ENCODE data around the gene FOXM1.

Gene FOXM1

DNA sequence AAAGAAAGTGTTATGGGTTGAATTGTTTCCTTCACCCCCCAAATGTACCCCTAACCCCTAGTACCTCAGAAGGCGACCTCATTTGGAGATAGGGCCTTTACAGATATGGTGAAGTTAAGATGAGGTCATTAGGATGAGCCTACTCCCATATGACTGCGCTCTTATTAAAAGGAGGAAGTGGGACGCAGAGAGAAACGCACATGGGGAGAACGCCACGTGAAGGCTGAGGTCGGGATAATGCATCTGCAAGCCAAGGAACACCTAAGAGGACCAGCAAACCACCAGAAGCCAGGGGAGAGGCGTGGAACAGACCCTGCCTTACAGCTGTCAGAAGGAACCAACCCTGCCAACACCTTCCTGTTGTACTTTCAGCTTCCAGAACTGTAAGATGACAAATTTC is 40.4 kb downstream of the FOXM1 start:
- no peak for DNase-seq (ENCODE audit: low read depth)

DNA sequence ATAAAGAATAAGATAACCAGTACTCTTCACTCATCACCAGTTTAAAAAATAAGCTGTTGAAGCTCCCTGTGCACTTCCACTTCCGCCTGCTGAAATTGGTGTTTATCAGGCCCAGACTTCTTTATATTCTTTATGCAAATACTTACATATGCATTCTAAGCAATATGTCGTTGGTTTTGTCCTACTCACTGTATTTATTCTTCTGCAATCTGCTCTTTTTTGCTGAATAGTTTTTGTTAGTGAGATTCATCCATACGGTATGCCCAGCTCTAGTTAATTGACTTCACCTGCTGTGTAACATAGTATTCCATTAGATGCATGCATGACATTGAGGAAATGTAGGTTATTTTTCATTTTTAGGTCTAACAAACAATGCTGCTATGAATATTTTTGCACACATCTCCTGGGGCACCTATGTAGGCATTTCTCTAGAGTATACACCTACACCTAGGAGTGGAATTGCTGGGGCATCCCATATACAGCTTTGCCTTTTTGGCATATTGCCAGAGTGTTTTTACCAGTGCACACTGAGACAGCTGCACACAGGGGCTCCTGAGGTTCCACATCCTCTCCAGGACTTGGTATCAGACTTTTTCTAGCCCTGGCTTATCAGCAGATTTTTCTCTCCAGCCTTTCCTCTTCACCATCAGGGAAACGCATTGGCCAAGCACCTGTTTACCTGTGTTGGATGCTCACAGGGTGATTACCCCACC is 41.1 kb downstream of the FOXM1 start:
- DNase-seq (ENCODE audit: low read depth) = no peak

DNA sequence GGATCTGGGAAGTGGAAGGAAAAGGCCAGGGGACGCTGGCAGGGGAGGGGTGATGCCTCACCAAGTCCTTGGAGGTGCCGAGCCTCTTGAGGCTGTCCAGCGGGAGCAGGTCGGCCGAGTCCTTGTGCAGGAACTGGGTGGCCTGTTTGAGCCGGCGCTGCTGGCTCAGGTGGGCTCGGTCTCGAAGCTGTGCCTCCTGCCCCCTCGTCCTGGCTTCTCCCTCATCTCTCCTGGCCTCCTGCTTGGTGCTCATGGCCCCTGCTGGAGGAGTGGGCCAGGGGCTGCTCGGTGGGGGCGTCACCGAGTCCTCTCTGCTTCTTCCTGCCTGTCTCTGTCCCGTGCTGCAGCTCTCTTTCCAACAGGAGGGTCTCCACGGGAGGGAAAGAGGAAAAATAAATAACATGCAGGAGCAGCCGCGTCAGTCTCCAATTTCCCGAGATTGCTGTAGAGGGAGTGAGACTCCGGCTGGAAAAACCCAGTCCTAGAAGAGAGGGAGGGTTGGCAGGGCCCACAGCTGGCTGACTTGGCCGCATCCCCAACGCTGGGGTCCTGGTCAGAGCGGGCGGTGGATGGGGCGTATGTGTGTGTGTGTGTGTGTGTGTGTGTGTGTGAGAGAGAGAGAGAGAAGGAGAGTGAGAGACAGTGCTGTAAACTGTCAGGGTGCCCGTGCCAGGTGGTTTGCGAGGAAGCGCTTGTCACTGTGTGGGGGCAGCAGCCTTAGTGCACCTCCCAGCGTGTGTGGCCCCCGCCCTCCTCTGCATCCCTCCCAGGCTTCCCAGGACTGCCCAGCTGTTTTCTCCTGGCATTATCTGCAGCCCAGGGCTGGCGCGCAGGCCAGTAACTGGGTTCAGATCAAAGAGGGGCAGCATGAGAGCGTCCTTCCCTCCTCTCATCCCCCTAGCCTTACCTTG is 42.1 kb downstream of the FOXM1 start, which contains the start of gene NRIP2:
NRIP2 (minus strand) TSS at position 455 of the 911 bp plus-strand sequence; CDS start at position 403, 52 bp downstream.
- no peak for DNase-seq (ENCODE audit: low read depth)

DNA sequence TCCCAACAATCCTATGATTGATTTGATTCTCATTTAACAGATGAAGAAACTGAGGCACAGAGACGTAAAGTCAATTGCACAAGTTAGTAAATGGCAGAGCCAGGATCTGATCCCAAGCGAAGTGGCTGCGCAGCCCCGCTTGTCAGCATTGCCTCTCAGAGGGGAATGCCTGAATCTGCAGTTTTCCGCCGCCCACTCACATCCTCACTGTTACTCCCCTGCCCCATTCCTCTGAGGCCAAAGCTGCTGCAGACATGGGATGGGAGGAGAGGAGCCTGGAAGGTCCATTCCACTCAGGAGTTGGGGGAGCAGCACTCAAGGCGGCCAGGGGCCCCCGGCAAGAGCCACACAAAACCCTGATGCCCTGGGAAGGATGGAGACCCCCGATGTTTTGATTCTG is 43.2 kb downstream of the FOXM1 start:
- no peak for DNase-seq (ENCODE audit: low read depth)

DNA sequence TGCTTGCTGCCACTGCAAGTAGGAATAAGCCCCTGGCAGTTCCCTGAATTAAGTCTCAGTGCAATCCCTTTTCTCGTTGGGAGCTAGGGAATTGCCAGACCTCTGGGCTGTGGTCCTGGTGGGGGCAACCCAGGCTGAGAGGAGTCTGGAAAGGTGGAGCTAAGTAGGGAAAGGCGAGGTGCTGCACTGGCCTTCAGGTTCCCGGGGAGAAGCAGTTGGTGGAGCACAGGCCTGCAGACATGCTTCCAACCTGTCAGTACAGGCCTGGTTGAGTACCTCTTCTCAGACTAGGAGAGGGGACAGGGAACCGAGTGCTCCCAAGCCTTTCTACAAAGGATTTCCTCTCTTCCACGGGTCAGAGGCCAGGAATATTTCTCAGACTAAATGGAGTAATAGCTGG is 43.6 kb downstream of the FOXM1 start:
- no peak for DNase-seq (ENCODE audit: low read depth)

DNA sequence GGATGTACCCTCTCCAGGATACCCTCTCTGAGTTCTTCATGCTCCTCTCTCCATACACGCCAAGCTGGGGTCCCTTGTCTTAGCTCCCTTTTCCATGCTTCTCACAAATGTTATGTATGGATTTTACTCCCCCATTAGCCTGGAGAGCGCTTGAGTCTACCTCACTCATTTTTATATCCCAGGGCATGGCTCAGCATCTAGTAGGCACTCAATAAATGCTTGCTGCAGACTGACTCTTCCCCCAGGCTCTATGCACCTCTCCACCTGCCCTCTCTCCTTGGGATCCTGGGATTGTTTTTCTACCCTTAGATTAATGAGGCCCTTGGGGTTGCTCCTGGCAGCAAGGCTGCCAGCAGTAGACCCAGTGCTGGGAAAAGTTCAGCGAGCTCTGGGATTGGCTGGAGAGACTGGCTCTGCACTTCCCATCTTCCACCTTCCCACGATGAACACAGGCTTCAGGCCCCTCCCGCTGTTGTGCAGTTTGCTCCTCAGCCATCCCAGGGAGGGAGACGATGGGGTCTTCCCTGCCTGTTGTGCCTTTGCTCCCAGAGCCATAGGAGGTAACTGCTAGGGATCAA is 44.3 kb downstream of the FOXM1 start:
- DNase-seq (ENCODE audit: low read depth) = no peak

DNA sequence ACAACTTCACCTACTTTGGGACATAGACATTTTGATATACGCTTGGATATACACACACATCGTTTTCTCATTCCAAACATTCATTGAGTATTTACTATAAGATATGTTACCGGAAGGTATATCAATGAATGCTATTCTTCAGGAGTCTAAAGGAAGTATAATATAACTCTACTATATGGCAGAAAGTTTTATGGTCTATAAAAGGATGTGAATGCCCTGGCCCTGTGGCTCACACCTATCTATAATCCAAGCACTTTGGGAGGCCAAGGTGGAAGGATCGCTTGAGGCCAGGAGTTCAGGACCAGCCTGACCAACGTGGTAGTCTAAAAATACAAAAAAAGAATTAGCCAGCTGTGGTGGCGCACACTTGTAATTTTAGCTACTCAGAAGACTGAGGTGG is 47.7 kb downstream of the FOXM1 start:
- DNase-seq (ENCODE audit: low read depth) = no peak

DNA sequence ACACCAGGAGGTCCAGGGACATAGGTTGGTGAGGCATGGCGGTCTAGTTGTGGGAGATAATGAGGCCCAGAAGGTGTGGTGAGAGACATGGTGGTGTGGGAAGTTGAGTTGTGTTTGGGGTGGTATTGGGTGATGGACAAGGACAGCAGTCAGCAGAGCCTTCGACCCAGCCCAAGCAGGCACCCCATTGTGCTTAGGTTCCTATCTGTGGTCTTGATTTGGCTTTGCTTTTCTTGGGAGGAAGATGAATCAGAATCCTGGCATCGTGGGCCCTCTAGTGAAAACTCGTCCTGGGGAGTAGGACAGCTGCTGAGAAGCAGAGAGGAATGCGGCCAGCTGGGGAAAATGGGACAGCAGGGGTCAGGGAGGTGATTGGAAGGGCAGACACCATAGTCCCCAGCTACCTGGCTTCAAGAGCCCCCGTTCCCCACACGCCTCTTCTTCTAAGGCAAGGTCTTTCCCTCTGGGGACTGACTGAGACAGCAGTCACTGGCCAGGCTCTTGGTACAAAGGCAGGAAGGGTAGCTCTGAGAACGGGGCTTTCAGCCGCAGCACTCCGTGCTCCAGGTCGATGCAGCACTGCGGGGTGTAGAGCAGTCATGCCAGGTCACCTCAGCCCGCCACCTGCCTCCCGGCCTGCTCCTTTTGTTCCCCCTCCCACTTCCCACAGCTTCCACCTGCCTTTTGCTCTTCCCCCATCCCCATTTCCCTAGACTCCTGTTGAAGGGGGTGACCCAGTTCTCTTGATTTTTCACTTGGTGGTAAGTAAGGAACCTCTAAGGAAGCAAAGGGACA is 50.1 kb downstream of the FOXM1 start:
- DNase-seq (ENCODE audit: low read depth) = no peak

DNA sequence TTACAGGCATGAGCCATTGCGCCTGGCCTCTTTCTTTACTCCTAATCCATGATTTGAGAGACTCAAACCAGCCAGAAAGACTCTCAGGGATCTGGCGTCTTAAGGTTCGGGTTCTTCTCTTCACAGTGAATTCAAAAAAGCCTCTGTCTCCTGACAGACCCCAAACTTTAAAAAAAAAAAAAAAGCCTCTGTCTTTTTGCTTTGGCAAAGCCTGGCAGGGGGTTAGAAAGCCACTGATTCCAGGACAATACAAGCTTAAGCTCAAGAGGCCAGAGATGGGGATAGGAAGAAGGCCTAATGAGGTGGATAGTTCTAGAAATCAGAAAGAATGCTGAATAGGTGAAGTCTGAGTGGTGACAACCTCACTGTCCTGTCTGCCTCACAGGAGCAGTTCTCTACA is 50.9 kb downstream of the FOXM1 start:
- DNase-seq (ENCODE audit: low read depth) = no peak

DNA sequence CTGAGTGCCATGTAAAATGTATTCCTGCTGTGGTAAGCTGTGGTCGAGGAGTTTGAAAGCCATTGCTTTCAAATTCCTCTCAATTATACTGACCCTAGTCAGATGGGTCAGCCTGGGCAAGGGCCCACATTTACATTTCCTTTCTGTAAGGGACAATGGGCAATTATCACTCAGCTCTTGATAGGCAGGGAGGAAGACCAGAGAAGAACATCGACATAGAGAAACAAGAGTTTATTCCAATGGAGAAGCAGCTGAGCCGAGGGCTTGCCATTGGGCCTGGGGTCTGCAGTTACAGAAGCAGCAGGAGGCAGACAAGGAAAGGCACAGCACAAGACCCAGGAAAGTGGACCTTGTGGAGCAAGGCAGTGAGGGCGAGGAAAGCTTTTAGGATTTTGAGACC is 51.8 kb downstream of the FOXM1 start:
- DNase-seq (ENCODE audit: low read depth) = no peak

DNA sequence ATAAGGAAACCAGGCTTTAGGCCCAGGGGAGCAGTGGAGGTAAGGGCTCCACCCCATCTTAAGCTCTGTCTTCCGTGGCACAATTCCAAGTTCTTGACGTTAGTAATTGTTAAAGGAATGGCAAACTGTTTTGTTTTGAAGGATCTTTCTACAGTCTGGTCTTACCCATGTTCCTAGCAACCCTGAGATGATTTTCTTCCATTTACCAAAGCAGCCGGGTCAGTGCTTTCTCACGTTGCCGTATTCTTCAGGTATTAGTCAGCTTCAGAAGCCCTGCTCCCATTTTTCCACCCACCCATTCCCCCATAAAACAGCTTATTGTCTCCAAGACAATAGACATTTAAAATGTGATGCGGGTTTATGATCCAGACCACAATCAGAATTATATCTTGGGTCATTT is 52.4 kb downstream of the FOXM1 start:
- no peak for DNase-seq (ENCODE audit: low read depth)

DNA sequence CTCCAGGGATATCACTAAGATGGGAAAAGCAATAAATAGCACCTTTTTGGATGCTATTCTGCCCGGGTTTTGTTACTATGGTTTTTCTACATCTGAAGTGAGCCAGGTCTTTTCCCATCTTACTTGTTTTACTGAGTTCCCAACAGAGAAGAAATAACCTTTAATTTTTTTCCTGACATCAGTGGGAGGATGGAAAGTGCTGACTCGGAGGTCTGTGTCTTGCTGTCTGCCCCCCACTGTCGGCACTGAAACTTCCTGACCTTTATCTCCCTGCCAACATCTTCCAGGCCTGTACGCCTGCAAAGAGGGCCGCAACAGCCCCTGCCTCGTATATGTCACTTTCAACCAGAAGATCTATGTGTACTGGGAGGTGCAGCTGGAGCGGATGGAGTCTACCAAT is 53.5 kb downstream of the FOXM1 start:
- no peak for DNase-seq (ENCODE audit: low read depth)

DNA sequence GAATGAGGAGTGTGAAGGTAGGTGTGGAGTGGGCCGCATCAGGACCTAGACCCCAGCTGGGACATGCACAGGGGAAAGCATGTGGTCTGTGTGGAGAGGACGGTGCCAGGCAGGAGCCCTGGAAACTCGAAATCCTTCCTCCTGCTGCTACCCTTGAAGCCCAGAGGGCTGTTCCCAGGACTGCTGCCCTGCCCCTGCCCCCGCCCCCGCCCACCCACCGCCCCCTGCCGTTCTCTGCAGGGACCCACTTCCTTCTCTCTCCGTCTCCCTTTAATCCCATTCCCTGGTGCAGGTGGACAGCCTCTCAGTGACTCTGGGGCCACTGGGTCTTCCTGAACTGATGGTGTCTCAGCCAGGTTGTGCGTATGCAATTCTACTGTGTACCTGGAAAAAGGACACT is 56.5 kb downstream of the FOXM1 start:
- no peak for DNase-seq (ENCODE audit: low read depth)

DNA sequence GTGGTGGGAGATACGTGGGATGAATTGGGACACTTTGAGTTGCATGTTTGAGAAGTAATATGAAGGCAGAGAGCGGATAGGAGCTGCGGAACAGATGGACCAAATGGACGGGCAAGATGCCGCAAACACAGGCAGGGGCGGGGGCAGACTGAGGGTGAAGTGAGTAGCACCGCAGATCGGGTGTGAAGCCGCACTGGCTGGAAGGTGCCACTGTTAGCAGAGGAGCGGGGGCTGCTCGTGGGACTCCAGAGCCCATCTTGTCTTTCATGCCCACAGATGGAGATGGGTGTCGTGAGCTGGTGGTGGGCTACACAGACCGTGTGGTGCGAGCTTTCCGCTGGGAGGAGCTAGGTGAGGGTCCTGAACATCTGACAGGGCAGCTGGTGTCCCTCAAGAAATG is 57.2 kb downstream of the FOXM1 start:
- DNase-seq (ENCODE audit: low read depth) = no peak

DNA sequence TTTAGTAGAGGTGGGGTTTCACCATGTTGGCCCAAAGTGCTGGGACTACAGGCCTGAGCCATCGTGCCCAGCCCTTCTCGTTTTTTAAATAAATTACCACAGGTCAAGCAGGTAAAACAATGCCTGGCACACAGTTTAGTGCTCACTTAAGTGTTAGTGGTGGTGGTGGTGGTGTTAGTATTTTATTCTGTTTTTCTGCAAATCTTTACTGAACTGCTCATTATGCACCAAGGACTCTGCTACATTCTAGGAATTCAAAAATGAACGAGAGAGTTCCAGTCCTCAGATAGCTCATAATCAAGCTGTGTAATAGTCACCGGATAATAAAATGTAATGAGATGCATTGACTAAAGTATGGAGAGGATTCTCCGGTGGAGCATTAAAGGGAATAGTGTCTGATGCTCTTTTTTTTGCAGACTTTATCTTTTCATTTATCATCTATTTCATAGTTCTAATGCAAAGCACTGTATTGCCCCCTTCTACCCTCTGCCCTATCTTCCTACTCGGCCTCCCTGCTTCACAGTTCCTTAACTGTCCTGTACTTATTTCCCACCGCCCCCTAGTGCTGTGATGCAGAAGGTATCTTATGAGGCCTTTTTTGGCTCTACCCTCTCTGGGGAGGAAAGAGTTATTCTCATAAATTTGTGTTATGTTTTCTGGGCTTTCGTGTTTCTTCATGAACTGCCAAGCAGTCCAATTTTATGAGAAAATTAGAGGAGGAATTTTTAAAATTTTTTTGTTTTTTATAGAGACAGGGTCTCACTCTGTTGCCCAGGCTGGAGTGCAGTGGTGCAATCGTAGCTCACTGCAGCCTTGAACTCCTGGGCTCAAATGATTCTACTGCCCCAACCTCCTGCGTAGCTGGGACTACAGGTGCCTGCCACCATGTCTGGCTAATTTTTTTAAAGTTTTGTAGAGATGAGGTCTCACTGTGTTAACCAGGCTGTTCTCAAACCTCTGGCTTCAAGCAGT is 63.5 kb downstream of the FOXM1 start:
- DNase-seq (ENCODE audit: low read depth) = no peak

DNA sequence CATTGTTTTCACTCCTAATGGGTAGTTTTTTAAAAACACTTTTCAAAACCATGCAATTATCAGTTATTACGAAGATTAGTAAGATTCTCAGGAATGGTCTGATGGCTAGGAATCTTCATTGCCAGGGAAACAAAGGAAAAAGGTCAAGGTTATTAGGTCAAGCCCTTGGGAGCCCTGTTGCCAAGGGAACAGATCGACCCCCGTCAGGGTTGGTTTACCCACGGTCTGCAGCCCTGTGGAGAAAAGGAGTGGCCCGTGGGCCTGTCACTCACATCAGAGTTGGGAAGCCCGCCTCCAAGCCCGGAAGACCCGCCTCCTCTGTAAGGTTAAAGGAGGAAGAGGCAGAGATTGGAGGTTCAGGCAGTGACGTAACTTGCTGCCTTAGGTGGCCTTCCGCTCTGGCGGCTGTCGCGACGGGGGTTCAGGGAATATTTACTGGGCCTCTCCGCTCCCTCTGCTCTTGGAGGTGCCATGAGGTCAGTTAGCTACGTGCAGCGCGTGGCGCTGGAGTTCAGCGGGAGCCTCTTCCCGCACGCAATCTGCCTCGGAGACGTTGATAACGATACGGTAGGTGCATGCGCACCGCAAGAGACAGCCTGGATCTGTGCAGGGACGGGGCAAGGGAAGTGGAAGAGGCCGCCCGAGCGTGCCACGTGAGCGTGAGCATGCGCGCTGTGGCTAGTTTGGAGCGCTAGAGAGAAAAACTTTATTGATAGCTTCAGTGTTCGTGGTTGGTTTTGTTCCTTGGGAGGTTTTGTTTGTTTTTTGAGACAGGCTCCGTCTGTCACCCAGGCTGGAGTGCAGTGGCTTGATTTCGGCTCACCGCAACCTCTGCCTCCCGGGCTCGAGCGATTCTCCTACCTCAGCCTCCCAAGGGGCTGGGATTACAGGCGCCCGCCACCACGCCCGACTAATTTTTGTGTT is 64.4 kb downstream of the FOXM1 start, which contains the start of gene ITFG2:
ITFG2 (plus strand) TSS at position 379 of the 924 bp plus-strand sequence; CDS start at position 472, 93 bp downstream.
- peak; percentile 90 for DNase-seq (ENCODE audit: low read depth)

DNA sequence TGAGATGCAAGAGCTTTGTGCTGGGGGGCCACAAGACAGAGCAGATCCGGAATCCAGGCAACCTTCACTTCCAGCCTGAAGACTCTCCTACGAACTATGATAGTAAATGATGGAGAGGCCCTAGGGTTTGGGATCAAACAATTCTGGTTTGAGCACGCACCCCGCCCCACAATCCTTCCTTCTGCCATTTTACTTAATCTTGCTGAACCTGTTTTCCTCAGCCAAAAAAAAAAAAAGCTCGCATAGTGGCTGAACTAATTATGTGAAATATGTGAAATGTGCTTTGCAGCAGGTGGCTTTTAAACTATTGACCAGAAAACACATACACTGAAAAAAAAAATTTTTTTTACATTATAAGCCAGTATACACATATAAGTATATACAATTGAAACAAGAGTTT is 65.2 kb downstream of the FOXM1 start:
- DNase-seq (ENCODE audit: low read depth) = no peak

Measured in non-pigmented ciliary epithelial cell (primary cell).